Mesenchymal stem cell (in vitro differentiated cells and primary cell): Measurements from ENCODE around the gene EXOC3.

Source experiments
- DNase-seq: peaks from one replicate; pipeline ENCODE4 v3.0.0-alpha.2; 2013
- H2AFZ ChIP-seq: one replicate; pipeline ENCODE4 v1.6.1; 2013; ENCODE audit warnings: low read depth, mild to moderate bottlenecking, control low read depth, inconsistent platforms, low read length, moderate library complexity
- H2AK5ac ChIP-seq: 2 replicates; pipeline ENCODE4 v1.6.1; 2013; ENCODE audit warnings: low read length, moderate library complexity, mild to moderate bottlenecking, inconsistent platforms; ENCODE audit not compliant: severe bottlenecking
- H2BK120ac ChIP-seq: one replicate; pipeline ENCODE4 v1.6.1; 2013; ENCODE audit warnings: low read depth, mild to moderate bottlenecking, inconsistent platforms, low read length, moderate library complexity
- H2BK12ac ChIP-seq, 2 experiments: one replicate each; pipeline ENCODE4 v1.6.1; 2013; ENCODE audit warnings: inconsistent platforms in 2 of 2, low read length in 2 of 2, mild to moderate bottlenecking in 2 of 2, moderate library complexity in 2 of 2, control low read depth in 1 of 2
- H2BK15ac ChIP-seq: one replicate; pipeline ENCODE4 v1.6.1; 2013; ENCODE audit warnings: mild to moderate bottlenecking, low read depth, inconsistent platforms; ENCODE audit not compliant: poor library complexity, severe bottlenecking
- H2BK5ac ChIP-seq: 2 replicates; pipeline ENCODE4 v1.6.1; 2013; ENCODE audit warnings: low read depth, mild to moderate bottlenecking, low read length, control low read depth, inconsistent platforms; ENCODE audit not compliant: poor library complexity, severe bottlenecking
- H3K14ac ChIP-seq, 2 experiments: one replicate each; pipeline ENCODE4 v1.6.1; 2013; ENCODE audit warnings: inconsistent platforms in 2 of 2, low read length in 2 of 2, control low read depth in 1 of 2, mild to moderate bottlenecking in 1 of 2, moderate library complexity in 1 of 2
- H3K18ac ChIP-seq, 2 experiments: one replicate each; pipeline ENCODE4 v1.6.1; 2013; ENCODE audit warnings: inconsistent platforms in 2 of 2, low read length in 2 of 2, control low read depth in 1 of 2, low read depth in 1 of 2, mild to moderate bottlenecking in 1 of 2
- H3K23ac ChIP-seq, 2 experiments: one replicate each; pipeline ENCODE4 v1.6.1; 2013; ENCODE audit warnings: inconsistent platforms in 2 of 2, low read length in 2 of 2, mild to moderate bottlenecking in 2 of 2, moderate library complexity in 2 of 2, control low read depth in 1 of 2
- H3K27ac ChIP-seq: 2 replicates; pipeline ENCODE4 v1.5.1; 2013; ENCODE audit warnings: mild to moderate bottlenecking, moderate library complexity, low read length, control low read depth, inconsistent platforms; ENCODE audit not compliant: poor library complexity, severe bottlenecking
- H3K27me3 ChIP-seq, 2 experiments: 2 replicates each; pipeline versions ENCODE4 v1.6.1 to v1.7.0; 2013; ENCODE audit warnings: low read length in 2 of 2, mild to moderate bottlenecking in 2 of 2, moderate library complexity in 2 of 2, control low read depth in 1 of 2, inconsistent platforms in 1 of 2; ENCODE audit not compliant: control insufficient read depth in 1 of 2, insufficient read depth in 1 of 2
- H3K36me3 ChIP-seq, 2 experiments: 2 replicates each; pipeline versions ENCODE4 v1.6.1 to v1.7.0; 2013; ENCODE audit warnings: low read length in 2 of 2, control low read depth in 1 of 2, inconsistent platforms in 1 of 2, low read depth in 1 of 2, mild to moderate bottlenecking in 1 of 2; ENCODE audit not compliant: insufficient read depth in 2 of 2, control insufficient read depth in 1 of 2
- H3K4ac ChIP-seq, 2 experiments: one replicate each; pipeline ENCODE4 v1.6.1; 2013; ENCODE audit warnings: inconsistent platforms in 2 of 2, low read length in 2 of 2, mild to moderate bottlenecking in 2 of 2, moderate library complexity in 2 of 2, control low read depth in 1 of 2, low read depth in 1 of 2
- H3K4me1 ChIP-seq: 2 replicates; pipeline ENCODE4 v1.6.1; 2013; ENCODE audit warnings: low read depth, low read length, control low read depth; ENCODE audit not compliant: control insufficient read depth, insufficient read depth
- H3K4me2 ChIP-seq: 2 replicates; pipeline ENCODE4 v1.6.1; 2013; ENCODE audit warnings: low read length, mild to moderate bottlenecking, inconsistent platforms; ENCODE audit not compliant: poor library complexity, severe bottlenecking
- H3K4me3 ChIP-seq, 2 experiments: 2 replicates each; pipeline versions ENCODE4 v1.5.1 to v1.7.0; 2013; ENCODE audit warnings: low read length in 2 of 2, mild to moderate bottlenecking in 2 of 2, control low read depth in 1 of 2, low read depth in 1 of 2; ENCODE audit not compliant: insufficient read depth in 1 of 2
- H3K79me1 ChIP-seq: replicated peaks from 2 replicates; pipeline ENCODE4 v1.6.1; 2013; ENCODE audit warnings: mild to moderate bottlenecking, control low read depth, low read length, inconsistent platforms; ENCODE audit not compliant: poor library complexity, severe bottlenecking
- H3K9ac ChIP-seq: 2 replicates; pipeline ENCODE4 v1.7.0; 2013; ENCODE audit warnings: mild to moderate bottlenecking, low read length, moderate library complexity
- H3K9me3 ChIP-seq: 2 replicates; pipeline ENCODE4 v1.7.0; 2013; ENCODE audit warnings: mild to moderate bottlenecking, low read length; ENCODE audit not compliant: control insufficient read depth
- H4K8ac ChIP-seq: one replicate; pipeline ENCODE4 v1.6.1; 2013; ENCODE audit warnings: inconsistent platforms, mild to moderate bottlenecking, low read length, moderate library complexity
- H4K91ac ChIP-seq: one replicate; pipeline ENCODE4 v1.6.1; 2013; ENCODE audit warnings: mild to moderate bottlenecking, low read length, inconsistent platforms
- WGBS: methylation state at CpG from one replicate; pipeline ENCODE4 v1.1.7; 2013; ENCODE audit warnings: mixed read lengths; 5-methylcytosine and 5-hydroxymethylcytosine counted together

Gene EXOC3

DNA sequence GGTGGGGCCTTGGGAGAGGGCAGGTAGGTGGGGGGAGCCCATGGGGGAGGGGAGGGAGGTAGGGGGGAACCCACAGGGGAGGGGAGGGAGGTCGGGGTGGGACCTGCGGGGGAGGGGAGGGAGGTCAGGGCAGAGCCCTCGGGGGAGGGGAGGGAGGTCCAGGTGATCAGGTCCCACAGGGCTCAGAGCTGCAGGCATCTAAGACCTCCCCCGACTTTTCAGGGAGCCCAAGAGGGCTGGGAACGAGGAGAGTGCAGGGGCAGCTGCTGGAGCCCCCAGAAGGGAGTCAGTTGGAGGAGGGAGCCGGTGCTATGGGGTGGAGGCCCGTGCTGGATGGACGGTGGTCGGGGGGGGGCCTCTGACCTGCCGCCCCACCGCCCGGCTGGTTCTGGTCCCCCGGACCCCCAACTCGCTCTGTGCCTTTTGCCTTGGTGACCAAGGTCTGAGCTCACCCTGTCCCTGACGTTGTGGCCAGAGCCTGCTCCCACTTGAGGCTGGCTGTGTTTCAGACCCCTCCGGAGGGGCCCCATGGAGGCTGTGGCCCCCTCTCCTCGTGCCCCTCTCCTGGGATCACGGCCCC, 49.4 kb downstream of the EXOC3 start:
- H3K4me2 ChIP-seq = no peak overlapping the region
- no peak overlapping the region for H3K14ac ChIP-seq
- no peak overlapping the region for H2BK120ac ChIP-seq
- H3K9ac ChIP-seq = no peak overlapping the region
- no peaks in the 10 kb centered on the region for H3K79me1 ChIP-seq
- no peak overlapping the region for H4K8ac ChIP-seq
- peaks cover 16 to 55% of the 10 kb centered on the region in 2 experiments for H3K27me3 ChIP-seq
- H2BK12ac ChIP-seq = no peak overlapping the region
- no peak overlapping the region for H3K4ac ChIP-seq
- H2BK15ac ChIP-seq = no peak overlapping the region
- WGBS = 76% methylated on average over 18 of the region's 18 CpGs
- no peaks in the 10 kb centered on the region for H3K9me3 ChIP-seq
- H2BK5ac ChIP-seq = no peak overlapping the region
- peaks cover 2% of the 10 kb centered on the region for H3K4me1 ChIP-seq
- H4K91ac ChIP-seq = no peak overlapping the region
- no peak for DNase-seq
- no peak overlapping the region for H2AK5ac ChIP-seq
- no peak overlapping the region for H3K23ac ChIP-seq
- H2AFZ ChIP-seq = no peak overlapping the region
- H3K27ac ChIP-seq = no peak overlapping the region
- no peak overlapping the region for H3K18ac ChIP-seq
- H3K36me3 ChIP-seq = no peaks in the 10 kb centered on the region
- no peak overlapping the region for H3K4me3 ChIP-seq

DNA sequence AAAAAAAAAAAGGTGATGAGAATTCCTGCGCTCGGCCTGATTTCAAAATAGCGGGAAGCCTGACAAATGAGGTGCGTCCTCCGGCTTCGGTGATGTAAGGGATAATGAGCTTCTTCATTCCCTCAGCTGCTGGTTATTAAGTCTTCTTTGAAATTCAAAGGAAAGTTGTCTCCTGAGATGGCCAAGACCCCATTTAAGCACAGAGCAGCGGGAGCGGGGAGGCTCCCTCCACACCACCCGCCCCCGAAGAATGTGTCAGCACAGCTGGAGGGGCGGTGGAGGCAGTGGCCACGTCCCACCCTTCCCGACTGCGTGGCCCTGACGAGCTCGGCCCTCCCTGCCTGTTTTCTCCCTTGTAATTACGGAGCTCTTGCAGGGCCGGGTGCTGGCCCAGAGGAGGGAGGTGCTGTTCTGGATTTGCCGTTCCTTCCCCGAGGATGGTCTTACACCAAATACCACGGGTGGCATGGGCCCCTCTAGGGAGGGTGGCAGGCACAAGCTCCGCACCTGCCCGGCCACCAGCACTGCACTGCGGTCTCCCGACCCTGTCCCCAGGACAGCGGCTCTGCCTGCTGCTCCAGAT, 50.2 kb downstream of the EXOC3 start:
- Histone ChIP-seq H3K4me2 (no peak overlapping the region), H3K27ac (no peak overlapping the region), H4K91ac (no peak overlapping the region), H3K79me1 (no peaks in the 10 kb centered on the region), H3K14ac (no peak overlapping the region), H3K23ac (no peak overlapping the region), H3K4me3 (no peak overlapping the region), H2BK5ac (no peak overlapping the region), H3K9me3 (no peaks in the 10 kb centered on the region), H3K36me3 (no peaks in the 10 kb centered on the region), H2BK12ac (no peak overlapping the region), H2AFZ (no peak overlapping the region), H2AK5ac (no peak overlapping the region), H3K4ac (no peak overlapping the region), H3K9ac (no peak overlapping the region), H3K18ac (no peak overlapping the region), H2BK120ac (no peak overlapping the region), H3K27me3 (peaks cover 16 to 55% of the 10 kb centered on the region in 2 experiments), H2BK15ac (no peak overlapping the region), H3K4me1 (peaks cover 2% of the 10 kb centered on the region), H4K8ac (no peak overlapping the region)
- 70% methylated on average over 26 of the region's 26 CpGs for WGBS
- DNase-seq = no peak

DNA sequence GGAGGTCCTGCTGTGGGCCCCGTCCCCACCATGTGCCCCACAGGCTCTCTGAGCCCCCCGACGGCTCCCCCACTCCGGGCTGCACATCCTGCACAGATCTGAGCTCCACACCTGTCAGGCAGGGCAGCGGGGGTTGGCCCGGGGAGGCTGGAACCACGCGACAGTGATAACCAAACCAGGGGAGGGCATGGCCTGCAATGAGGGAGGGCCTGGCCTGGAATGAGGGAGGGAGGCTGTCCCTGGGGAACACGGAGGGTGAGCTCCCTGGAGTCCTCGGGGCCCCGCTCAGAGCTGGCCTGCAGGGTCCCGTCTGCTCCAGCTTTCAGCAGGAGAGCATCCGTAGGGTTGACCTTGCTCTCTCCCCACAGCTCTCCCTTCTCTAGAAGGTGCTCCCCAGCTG, 50.8 kb downstream of the EXOC3 start:
- no peaks in the 10 kb centered on the region for H3K79me1 ChIP-seq
- no peaks in the 10 kb centered on the region for H3K9me3 ChIP-seq
- no peak overlapping the region for H3K4me2 ChIP-seq
- no peak overlapping the region for H2AFZ ChIP-seq
- H3K14ac ChIP-seq = no peak overlapping the region
- H2BK120ac ChIP-seq = no peak overlapping the region
- H4K8ac ChIP-seq = no peak overlapping the region
- no peak overlapping the region for H2BK12ac ChIP-seq
- H3K4me1 ChIP-seq = peaks cover 4% of the 10 kb centered on the region
- H2BK15ac ChIP-seq = no peak overlapping the region
- no peak overlapping the region for H3K9ac ChIP-seq
- H4K91ac ChIP-seq = no peak overlapping the region
- H3K27ac ChIP-seq = no peak overlapping the region
- DNase-seq = no peak
- no peak overlapping the region for H2AK5ac ChIP-seq
- no peak overlapping the region for H3K4me3 ChIP-seq
- no peaks in the 10 kb centered on the region for H3K36me3 ChIP-seq
- WGBS = 73% methylated on average over 13 of the region's 13 CpGs
- H2BK5ac ChIP-seq = no peak overlapping the region
- H3K18ac ChIP-seq = no peak overlapping the region
- H3K23ac ChIP-seq = no peak overlapping the region
- H3K27me3 ChIP-seq = peaks cover 18 to 59% of the 10 kb centered on the region in 2 experiments
- no peak overlapping the region for H3K4ac ChIP-seq

DNA sequence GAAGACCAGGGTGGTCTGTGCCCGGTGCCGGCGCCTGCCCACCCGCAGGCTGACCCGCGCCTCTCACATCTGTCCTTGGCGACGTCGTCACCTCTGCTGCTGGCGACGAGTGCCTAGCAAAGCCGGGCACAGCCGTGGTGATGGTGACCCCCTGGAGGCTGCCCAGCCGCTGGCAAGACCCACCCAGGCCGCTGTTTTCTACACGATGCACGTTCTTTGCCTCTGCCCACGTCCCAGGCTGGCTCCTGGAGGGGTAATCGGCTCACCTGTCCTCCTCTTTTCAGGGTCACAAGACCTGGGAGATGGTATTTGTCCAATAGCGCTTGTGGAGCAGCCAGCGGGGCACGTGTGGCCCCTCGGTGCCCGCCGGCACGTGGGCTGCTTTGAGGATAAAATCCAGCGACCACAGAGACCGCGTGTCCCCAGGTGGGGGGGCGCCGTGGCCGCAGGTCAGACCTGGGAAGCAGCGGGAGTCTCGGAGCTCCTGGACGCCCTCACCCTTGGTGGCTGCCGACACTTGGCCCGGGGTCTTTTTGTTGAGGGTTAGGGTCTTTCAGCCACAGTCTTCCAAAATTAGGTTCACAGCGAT, 51.8 kb downstream of the EXOC3 start:
- Histone ChIP-seq H2BK120ac (no peak overlapping the region), H2AFZ (no peak overlapping the region), H3K18ac (no peak overlapping the region), H2BK5ac (no peak overlapping the region), H3K36me3 (no peaks in the 10 kb centered on the region), H3K14ac (no peak overlapping the region), H3K9me3 (no peaks in the 10 kb centered on the region), H3K4ac (no peak overlapping the region), H3K23ac (no peak overlapping the region), H2AK5ac (no peak overlapping the region), H2BK12ac (no peak overlapping the region), H3K4me3 (no peak overlapping the region), H4K8ac (no peak overlapping the region), H4K91ac (no peak overlapping the region), H3K4me1 (peaks cover 4% of the 10 kb centered on the region), H3K27me3 (peaks cover 21 to 62% of the 10 kb centered on the region in 2 experiments), H3K27ac (no peak overlapping the region), H3K79me1 (no peaks in the 10 kb centered on the region), H3K4me2 (no peak overlapping the region), H2BK15ac (no peak overlapping the region), H3K9ac (no peak overlapping the region)
- 77% methylated on average over 37 of the region's 38 CpGs for WGBS
- no peak for DNase-seq
